Vein endothelial cell (primary cell): ENCODE results near the gene MT1B. TPM values are rescaled to one million over a fixed set of nuclear protein-coding genes. Genes with fewer than 3 reads are reported as not detected.

ENCODE experiments used
- total RNA-seq: library from RNA; depleted of rRNA; stranded (reverse); fragments of >200 nt; gene quantifications from 2 replicates; pipeline ENCODE4 v1.2.3, GENCODE V29; 2012

MT1B gene
- total RNA-seq = not detected in 2 replicates

DNA sequence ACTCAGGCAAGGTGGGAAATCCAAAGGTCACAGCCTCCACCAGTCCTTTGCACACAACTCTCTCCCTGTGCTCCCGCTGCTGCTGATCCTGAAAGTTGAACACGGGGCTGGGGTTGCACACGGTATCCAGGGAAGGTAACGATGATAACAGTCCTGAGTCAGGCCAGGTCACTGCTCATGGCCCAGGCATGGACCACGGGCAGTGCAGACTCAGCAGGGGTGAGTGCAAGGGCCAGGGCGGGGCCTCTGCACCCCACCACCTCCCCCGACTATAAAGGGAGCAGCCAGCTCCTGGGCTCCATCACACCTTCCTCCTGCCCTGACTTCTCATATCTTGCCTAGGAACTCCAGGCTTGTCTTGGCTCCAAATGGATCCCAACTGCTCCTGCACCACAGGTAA lies at the start of gene MT1B:
Gene MT1B, plus strand, starts transcription at position 301 of the 400 bp plus-strand sequence. Its CDS starts 68 bp downstream, at position 369.

DNA sequence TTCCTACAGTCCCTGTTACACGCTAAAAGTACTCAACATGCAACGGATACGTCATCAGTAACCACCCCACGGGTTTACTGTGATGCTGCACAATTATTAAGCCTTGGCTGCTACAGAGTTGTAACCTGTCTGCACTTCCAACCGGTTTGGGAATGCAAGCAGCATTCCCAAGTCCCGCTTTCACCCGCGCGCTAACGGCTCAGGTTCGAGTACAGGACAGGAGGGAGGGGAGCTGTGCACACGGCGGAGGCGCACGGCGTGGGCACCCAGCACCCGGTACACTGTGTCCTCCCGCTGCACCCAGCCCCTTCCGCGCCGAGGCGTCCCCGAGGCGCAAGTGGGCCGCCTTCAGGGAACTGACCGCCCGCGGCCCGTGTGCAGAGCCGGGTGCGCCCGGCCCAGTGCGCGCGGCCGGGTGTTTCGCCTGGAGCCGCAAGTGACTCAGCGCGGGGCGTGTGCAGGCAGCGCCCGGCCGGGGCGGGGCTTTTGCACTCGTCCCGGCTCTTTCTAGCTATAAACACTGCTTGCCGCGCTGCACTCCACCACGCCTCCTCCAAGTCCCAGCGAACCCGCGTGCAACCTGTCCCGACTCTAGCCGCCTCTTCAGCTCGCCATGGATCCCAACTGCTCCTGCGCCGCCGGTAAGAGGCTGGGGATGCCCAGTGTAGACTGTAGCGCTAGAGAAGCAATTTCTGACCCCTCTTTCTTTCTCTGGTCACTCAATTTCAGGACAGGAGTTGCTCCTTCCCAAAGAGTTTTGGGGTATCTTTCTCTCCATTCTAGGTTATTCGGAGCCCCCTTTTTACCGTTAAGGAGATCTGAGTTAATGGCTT lies 43.4 kb upstream of the MT1B start, which contains the start of gene MT2A:
Gene MT2A, plus strand, starts transcription at position 542 of the 833 bp plus-strand sequence. Its CDS starts 72 bp downstream, at position 614.

DNA sequence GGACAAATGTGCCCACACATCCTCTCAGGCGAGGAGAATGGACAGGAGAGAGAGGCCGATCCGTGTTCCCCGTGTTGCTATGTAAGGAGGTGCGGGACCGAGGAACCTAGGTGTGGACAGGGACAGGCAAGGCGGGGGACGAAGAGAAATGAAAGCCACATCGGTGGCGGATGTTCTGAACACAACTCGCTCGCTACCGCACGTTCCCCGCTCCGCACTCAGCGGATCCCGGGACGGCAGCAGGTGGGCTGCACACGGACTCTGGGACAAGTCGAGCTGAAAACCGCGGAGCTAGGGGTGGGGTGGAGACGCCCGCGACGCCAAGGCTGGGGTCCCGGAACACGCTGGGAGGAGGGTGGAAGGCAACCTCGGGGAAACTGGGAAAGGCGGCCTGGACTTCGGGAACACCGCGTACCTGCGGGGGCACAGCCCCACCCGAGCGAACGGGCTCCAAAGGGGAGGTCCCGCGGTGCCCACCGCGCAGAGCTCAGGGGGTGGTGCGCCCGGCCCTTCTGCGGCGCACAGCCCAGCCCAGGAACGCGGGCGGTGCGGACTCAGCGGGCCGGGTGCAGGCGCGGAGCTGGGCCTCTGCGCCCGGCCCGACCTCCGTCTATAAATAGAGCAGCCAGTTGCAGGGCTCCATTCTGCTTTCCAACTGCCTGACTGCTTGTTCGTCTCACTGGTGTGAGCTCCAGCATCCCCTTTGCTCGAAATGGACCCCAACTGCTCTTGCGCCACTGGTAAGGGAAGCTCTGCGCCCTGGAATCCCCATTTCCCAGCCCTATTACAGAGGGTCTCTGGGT lies 26.3 kb upstream of the MT1B start, which contains the start of gene MT1E:
Gene MT1E, plus strand, starts transcription at position 642 of the 803 bp plus-strand sequence. Its CDS starts 71 bp downstream, at position 713.

DNA sequence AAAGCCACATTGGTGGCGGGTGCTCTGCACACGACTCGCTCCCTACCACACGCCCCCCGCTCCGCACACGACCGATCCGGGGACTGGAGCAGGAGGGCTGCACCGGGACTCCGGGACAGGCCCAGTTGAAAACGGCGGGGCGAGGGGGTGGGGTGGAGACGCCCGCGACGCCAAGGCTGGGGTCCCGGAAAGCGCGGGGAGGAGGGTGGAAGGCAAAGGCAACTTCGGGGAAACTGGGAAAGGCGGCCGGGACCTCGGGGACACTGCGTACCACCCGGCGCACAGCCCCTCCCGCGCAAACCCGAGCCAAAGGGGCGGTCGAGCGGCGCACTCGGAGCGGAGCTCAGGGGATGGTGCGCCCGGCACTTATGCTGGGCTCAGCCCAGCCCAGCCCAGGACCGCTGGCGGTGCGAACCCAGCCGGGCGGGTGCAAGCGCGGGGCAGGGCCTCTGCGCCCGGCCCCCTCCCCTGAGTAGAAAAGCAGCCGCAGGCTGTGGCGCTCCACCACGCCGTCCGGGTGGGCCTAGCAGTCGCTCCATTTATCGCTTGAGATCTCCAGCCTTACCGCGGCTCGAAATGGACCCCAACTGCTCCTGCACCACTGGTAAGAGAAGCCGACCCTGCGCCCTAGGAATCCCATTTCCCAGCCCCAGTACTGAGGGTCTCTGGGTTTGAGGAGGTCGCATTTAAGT lies 19.4 kb upstream of the MT1B start, which contains the start of gene MT1M:
Gene MT1M, plus strand, starts transcription at position 504 of the 692 bp plus-strand sequence. Its CDS starts 73 bp downstream, at position 577.

DNA sequence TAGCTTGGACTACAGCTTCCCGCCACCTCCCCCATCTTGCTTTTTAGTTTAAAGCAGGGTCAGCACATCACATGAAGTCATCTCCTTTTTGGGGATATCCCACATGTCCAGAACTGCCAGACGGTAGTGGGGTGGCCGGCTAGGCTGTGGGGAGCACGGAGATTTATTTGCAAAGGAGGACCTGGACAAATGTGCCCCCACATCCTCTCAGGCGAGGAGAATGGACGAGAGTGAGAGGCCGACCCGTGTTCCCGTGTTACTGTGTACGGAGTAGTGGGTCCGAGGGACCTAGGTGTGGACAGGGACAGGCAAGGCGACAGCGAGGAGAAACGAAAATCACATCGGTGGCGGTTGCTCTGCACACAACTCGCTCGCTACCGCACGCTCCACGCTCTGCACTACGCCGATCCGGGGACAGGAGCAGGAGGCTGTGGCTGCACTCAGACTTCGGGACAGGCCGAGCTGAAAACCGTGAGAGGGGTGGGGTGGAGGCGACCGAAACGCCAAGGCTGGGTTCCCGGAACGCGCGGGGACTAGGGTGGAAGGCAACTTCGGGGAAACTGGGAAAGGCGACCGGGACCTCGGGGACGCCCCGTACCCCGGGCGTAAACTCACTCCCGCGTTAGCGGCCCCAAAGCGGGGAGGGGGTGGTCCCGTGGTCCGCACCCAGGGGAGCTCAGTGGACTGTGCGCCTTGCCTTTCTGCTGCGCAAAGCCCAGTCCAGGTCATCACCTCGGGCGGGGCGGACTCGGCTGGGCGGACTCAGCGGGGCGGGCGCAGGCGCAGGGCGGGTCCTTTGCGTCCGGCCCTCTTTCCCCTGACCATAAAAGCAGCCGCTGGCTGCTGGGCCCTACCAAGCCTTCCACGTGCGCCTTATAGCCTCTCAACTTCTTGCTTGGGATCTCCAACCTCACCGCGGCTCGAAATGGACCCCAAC lies 13.6 kb upstream of the MT1B start, which contains the start of gene MT1A:
Gene MT1A, plus strand, starts transcription at position 853 of the 937 bp plus-strand sequence. Its CDS starts 73 bp downstream, at position 926.

DNA sequence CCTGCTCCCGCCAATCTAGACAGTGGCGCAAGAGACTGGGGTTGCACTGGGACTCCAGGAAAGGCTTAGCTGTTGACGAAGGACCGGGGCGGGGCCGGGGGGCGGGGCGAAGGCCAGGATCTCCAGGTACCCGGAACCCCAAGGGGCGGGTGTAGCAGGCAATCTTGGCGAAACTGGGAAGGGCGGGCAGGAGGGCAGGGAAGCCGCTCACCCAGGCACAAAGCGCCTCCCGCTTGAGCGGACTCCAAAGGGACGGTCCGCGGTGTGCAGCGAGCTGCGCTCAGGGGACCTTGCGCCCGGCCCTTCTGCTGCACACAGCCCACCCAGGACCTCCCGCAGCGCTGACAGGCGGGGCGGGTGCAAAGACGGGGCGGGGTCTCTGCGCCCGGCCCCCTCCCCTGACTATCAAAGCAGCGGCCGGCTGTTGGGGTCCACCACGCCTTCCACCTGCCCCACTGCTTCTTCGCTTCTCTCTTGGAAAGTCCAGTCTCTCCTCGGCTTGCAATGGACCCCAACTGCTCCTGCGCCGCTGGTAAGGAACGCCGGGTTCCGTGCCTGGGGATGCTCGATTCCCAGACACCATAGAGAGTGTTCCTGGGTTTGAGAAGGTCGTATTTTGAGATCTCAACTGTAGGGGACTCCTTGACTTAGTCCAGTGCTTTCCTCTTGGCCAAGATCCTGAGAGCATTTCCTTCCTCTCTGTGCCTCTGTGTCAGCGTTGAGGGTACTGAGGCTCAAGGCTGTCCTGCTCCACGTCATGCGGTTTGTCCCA lies 6.1 kb downstream of the MT1B start, which contains the start of gene MT1F:
Gene MT1F, plus strand, starts transcription at position 405 of the 772 bp plus-strand sequence. Its CDS starts 100 bp downstream, at position 505.

DNA sequence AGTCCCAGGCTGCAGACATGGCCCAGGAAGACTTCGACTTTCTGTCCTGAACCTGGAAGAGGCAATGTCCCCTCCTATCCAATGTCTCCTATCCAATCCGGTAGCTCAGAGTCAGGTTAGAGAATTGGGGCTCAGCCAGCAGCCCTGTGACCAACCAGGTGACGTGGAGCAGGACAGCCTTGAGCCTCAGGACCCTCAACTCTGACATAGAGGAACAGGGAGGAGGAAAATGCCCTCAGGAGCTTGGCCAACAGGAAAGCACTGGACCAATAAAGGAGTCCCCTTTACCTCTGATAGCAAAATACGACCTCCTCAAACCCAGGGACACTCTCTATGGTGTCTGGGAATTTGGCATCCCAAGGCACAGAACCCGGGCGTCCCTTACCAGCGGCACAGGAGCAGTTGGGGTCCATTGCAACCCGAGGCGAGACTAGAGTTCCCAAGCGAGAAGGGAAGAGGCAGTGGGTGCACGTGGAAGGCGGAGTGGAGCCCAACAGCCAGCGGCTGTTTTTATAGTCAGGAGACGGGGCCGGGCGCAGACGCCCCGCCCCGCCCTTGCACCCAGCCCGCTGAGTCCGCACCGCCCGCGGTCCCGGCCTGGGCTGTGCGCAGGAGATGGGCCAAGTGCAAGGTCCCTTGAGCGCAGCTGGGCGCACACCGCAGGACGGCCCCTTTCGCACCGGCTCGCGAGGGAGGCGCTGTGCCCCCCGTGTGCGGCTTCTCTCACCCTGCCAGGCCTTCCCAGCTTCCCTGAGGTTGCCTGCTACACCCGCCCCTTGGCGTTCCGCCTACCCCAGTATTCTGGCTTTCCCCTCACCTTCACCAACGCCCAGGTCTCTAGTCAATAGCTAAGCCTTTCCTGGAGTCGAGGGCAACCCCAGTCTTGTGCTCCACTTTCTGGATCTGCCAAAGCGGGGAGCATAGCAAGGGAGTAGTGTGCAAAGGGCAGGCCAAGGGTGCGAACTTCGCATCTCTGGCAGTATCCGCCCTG lies 16.2 kb downstream of the MT1B start, which contains the start of gene MT1G:
Gene MT1G, minus strand, starts transcription at position 485 of the 991 bp plus-strand sequence. Its CDS starts 72 bp downstream, at position 413.

DNA sequence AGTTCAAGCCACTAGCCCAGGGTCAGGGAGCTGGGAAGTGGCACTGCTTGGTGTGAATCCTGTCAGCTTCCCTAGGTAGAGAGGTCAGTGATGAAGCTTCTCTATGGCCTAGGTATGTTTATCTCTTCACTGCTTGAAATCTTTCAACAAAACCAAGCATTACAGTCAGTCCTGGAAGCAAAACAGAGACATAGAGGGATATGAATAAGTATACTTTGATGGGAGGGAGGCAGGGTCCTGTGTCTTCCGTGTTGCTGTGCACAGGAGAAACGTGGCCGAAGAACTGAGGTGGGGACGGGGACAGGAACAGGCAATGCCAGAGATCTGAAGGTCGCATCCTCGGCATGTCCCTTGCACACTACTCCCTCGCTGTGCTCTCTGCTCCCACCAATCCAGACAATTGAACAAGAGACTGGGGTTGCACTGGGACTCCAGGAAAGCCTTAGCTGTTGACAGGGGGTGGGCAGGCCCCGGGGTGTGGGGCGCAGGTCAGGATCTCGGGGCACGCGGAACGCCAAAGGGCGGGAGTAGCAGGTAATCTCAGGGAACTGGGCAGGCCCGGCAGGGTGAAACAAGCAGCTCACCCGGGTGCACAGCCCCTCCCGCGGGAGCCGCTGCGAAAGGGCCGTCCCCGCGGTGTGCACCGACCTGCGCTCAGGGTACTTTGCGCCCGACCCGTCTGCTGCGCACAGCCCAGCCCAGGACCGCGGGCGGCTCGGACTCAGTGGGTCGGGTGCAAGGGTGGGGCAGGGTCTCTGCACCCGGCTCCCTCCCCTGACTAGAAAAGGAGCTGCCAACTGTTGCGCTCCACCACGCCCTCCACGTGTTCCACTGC lies 17.5 kb downstream of the MT1B start, which contains the start of gene MT1H:
Gene MT1H, plus strand, starts transcription at position 810 of the 835 bp plus-strand sequence. CDS start 71 bp downstream, outside the sequence.

DNA sequence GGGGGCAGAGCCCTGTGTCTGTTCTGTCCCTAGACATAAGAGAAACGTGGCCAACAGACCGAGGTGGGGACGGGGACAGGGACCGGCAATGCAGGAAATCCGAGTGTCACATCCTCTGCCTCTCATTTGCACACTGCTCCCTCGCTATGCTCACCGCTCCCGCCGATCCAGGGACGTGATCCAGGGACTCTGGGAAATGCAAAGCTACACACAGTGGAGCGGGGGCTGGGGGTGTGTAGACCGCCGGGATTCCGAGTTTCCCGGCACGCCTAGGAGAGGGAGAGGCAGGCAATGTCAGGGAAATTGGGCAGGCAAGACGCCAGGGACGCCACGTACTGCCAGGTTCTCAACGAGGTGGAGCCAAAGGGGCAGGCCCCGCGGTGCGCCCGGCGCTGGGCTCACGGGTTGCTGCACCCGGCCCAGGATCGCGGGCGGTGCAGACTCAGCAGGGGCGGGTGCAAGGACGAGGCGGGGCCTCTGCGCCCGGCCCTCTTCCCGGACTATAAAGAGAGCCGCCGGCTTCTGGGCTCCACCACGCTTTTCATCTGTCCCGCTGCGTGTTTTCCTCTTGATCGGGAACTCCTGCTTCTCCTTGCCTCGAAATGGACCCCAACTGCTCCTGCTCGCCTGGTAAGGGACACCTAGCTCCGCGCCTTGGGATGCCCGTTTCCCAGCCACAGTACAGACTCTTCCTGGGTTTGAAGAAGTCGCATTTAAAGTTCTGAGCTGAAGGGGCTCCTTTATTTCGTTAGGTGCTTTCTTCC lies 30.4 kb downstream of the MT1B start, which contains the start of gene MT1X:
Gene MT1X, plus strand, starts transcription at position 532 of the 764 bp plus-strand sequence. Its CDS starts 71 bp downstream, at position 603.

Other genes starting within 250 kb of the MT1B start
- 178 and 229 TPM in 2 replicates for gene AMFR, start 226.3 kb upstream of the MT1B start, total RNA-seq
- 78.7 and 122 TPM in 2 replicates for gene NUDT21, start 200.6 kb upstream of the MT1B start, total RNA-seq
- gene OGFOD1, start 200.3 kb upstream of the MT1B start, total RNA-seq = 63.7 and 103 TPM in 2 replicates
- gene BBS2, start 131.9 kb upstream of the MT1B start, total RNA-seq = 35.3 and 38.2 TPM in 2 replicates
- not detected in 2 replicates for gene MT4, start 86.8 kb upstream of the MT1B start, total RNA-seq
- gene MT3, start 62.4 kb upstream of the MT1B start, total RNA-seq = not detected in 2 replicates
- 94.5 and 126 TPM in 2 replicates for gene MT2A, start 43.3 kb upstream of the MT1B start, total RNA-seq
- 95.0 and 97.3 TPM in 2 replicates for gene MT1E, start 26.1 kb upstream of the MT1B start, total RNA-seq
- gene MT1M, start 19.2 kb upstream of the MT1B start, total RNA-seq = 0.65 and 2.4 TPM in 2 replicates
- 1.7 and 5.6 TPM in 2 replicates for gene MT1A, start 13.2 kb upstream of the MT1B start, total RNA-seq
- gene MT1F, start 6.1 kb downstream of the MT1B start, total RNA-seq = 0.33 and 0.38 TPM in 2 replicates
- 1.2 TPM in 1 of 2 replicates, not detected in the other for gene MT1G, start 16.2 kb downstream of the MT1B start, total RNA-seq
- not detected in 2 replicates for gene MT1H, start 17.9 kb downstream of the MT1B start, total RNA-seq
- gene MT1X, start 30.6 kb downstream of the MT1B start, total RNA-seq = 32.8 and 33.0 TPM in 2 replicates
- gene NUP93, start 78.2 kb downstream of the MT1B start, total RNA-seq = 68.3 and 88.9 TPM in 2 replicates
- not detected in 2 replicates for gene SLC12A3, start 213.3 kb downstream of the MT1B start, total RNA-seq